ENCODE measurements around the gene TMEM132D. TPM values are rescaled to one million over a fixed set of nuclear protein-coding genes. Genes with fewer than 3 reads are reported as not detected.
"Not testable (repeated sequence)": the region's sequence is repeated elsewhere in the genome, so short reads cannot be mapped to it uniquely, and the experiment has no call there.

TMEM132D gene
- total RNA-seq, 2 experiments from 2014 or later: not detected

- ChIA-PET POLR2A (no interaction called here), CTCF (no interaction called here)
Measured at GRCh38 chr12:129064209-129064855, 839.5 kb downstream of the TMEM132D start.

DNA sequence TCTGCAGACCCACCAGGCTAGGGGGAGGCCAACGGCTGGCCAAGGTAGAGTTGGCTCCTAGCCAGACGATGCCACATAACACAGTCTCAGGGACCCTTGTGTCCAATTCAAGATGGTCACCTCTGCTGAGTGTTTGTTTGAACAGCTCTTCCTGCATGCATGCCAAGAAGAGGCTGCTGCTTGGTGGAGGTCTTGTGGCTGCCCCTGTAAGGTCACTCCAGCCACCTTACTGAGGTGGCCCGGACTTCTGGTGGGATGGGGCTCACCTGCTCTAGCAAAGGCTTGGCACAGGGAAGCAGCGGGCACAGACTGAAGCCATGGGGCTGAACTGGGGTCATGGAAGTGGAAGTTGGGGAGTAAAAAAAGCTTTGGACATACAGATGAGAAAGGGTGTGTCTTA is 840.2 kb downstream of the TMEM132D start:
- CTCF ChIA-PET: no interaction called here
- POLR2A ChIA-PET: no interaction called here

GRCh38 chr12:129053232-129053631 is 850.6 kb downstream of the TMEM132D start:
- CTCF ChIA-PET: no interaction called here

GRCh38 chr12:129052373-129052772 is 851.5 kb downstream of the TMEM132D start:
- ChIA-PET POLR2A (no interaction called here), CTCF (no interaction called here)

More at GRCh38 chr12:129053232-129053631, 850.6 kb downstream of the TMEM132D start:
- POLR2A ChIA-PET: no interaction called here

DNA sequence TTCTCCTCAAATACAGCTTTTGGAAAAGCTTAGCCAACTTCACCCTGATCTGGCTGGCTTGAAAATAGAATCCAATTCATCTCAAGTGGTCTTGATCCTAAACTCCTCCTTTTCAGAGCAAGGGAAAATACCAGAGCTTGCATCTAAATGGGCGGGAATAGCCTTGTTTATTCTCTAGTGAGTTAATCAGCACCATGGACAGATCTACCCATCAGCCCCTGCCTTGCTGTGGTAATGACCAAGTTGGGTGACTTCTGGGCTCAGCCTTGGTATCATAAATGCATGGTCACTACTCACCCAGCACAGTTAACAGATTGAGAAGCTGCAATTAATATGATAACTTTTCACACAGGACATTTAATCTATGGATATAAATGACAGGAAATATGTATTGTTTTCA is 853.9 kb downstream of the TMEM132D start:
- CTCF ChIA-PET: no interaction called here

GRCh38 chr12:129043334-129043733 is 860.5 kb downstream of the TMEM132D start:
- CTCF ChIA-PET, POLR2A ChIA-PET: not testable (repeated sequence)

More for the DNA sequence above, 853.9 kb downstream of the TMEM132D start:
- POLR2A ChIA-PET: no interaction called here

- POLR2A ChIA-PET: no interaction called here
- CTCF ChIA-PET: no interaction called here
Measured at GRCh38 chr12:129036135-129036534, 867.7 kb downstream of the TMEM132D start.

DNA sequence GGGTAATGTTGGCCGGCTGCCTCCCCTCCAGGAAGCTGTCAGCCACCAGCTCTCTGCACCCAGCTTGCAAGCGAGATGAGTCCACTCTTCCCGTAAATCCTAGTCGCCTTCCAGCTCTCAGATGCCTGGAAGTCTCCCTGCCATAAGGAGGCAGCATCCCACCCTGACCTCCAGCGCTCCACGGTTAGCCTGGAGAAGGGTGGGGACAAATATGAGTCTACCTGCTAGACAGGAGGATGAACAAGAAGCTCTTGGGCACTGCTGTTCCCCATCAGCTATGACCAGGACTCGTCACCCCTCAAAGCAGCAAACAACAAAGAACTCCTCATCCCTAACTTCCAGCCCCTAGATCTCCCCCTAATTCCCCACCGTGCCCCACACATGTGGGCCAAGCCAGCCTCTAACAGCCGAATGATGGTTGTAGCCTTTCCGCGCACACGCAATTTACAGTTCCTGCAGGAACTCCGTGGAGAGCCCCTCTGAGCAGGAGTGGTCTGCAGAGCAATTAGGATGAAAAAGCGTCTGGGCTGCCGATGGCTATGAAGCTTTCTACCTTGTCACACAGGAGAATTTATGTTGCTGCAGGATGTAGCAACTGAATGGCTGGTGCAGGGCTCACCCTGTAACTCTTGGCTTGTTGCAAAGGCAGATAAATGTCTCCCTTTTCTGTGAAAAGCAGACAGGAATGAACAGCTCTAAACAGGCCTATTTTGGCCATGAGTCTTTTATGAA is 869.1 kb downstream of the TMEM132D start:
- POLR2A ChIA-PET: no interaction called here
- CTCF ChIA-PET: no interaction called here

- CTCF ChIA-PET: no interaction called here
- POLR2A ChIA-PET: no interaction called here
Measured at GRCh38 chr12:129028844-129029243, 875.0 kb downstream of the TMEM132D start.

- ChIA-PET CTCF (no interaction called here), POLR2A (no interaction called here)
Measured at GRCh38 chr12:129025055-129025454, 878.8 kb downstream of the TMEM132D start.

All from activated CD8-positive, alpha-beta memory T cell treated with anti-CD3 and anti-CD28 coated beads for 36 hours (primary cell).